ENCODE results near the gene PFDN1.
A peak's percentile ranks its signal among the peaks of the same experiment; 100 is the strongest.

The PFDN1 gene

GRCh38 chr5:140310434-140310833 lies 7.5 kb upstream of the PFDN1 start:
- Histone ChIP-seq H3K4me3 (no peak overlapping the region), H3K27ac (peak overlapping the region in 1 of 2 donors; percentile 35)
- no peak for DNase-seq (ENCODE audit: low spot score)
- no peak for TF ChIP-seq CTCF (IDR thresholded peaks at IDR 0.05)

GRCh38 chr5:140309706-140310249 lies 6.9 kb upstream of the PFDN1 start:
- no peak for DNase-seq (ENCODE audit: low spot score)
- TF ChIP-seq CTCF (IDR thresholded peaks at IDR 0.05): no peak
- Histone ChIP-seq H3K27ac (peak overlapping the region in 1 of 2 donors; percentile 35), H3K4me3 (no peak overlapping the region)

DNA sequence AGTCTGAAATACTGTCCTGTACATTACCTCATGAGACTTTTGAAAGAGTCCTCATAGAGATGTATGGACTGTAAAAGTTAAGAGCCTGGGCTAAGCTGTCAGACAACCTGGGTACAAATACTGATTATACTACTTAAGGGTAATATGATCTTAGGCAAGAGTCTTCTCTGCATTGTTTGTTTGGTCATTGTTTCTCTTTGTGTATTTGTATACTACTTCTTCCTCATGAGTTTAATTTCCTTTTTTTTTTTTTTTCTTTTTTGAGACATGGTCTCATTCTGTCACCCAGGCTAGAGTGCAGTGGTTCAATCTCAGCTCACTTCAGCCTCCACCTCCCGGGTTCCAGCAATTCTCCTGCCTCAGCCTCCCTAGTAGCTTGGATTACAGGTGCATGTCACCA lies 2.6 kb upstream of the PFDN1 start:
- DNase-seq (ENCODE audit: low spot score): no peak
- Histone ChIP-seq H3K4me3 (no peak overlapping the region), H3K27ac (no peak overlapping the region)
- no peak for TF ChIP-seq CTCF (IDR thresholded peaks at IDR 0.05)

DNA sequence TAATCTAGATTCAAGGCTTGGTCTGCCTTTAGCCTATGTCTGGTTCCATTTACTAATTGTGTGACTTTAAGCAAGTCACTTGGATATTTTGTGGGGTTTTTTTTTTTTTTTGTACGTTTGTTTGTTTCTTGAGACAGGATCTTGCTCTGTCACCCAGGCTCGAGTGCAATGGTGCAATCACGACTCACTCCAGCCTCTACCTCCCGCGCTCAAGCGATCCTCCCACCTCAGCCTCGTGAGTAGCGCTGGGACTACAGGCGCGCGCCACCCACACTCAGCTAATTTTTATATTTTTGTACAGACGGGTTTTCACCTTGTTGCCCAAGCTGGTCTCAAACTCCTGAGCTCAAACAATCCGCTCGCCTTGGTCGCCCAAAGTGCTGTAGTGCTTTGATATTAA lies 1.1 kb upstream of the PFDN1 start:
- no peak for TF ChIP-seq CTCF (IDR thresholded peaks at IDR 0.05)
- no peak for DNase-seq (ENCODE audit: low spot score)
- Histone ChIP-seq H3K4me3 (no peak overlapping the region), H3K27ac (no peak overlapping the region)

DNA sequence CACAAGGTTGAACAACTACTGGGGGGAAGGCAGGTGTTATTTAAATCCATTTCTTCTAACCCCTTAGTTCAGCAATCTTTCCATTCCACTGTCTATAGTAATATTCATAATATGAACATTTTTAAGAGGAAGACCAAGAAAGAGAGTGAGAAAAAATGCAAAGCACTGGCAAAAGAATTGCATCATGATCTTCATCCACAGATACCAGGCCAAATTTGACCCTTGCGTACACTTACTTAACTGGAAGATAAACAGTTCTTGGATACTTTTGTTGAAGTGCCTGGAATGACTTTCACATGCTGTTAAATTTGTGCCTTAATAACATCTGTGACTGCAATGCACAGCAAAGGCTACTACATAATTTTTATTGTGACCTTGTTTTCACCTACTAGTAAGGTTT lies 1.8 kb downstream of the PFDN1 start:
- DNase-seq (ENCODE audit: low spot score): no peak
- TF ChIP-seq CTCF (IDR thresholded peaks at IDR 0.05): no peak
- Histone ChIP-seq H3K27ac (no peak overlapping the region), H3K4me3 (no peak overlapping the region)

GRCh38 chr5:140299056-140299455 lies 3.8 kb downstream of the PFDN1 start:
- no peak for TF ChIP-seq CTCF (IDR thresholded peaks at IDR 0.05)
- H3K27ac ChIP-seq: peak overlapping the region; percentile 23 to 37
- no peak for DNase-seq (ENCODE audit: low spot score)
- H3K4me3 ChIP-seq: no peak overlapping the region

DNA sequence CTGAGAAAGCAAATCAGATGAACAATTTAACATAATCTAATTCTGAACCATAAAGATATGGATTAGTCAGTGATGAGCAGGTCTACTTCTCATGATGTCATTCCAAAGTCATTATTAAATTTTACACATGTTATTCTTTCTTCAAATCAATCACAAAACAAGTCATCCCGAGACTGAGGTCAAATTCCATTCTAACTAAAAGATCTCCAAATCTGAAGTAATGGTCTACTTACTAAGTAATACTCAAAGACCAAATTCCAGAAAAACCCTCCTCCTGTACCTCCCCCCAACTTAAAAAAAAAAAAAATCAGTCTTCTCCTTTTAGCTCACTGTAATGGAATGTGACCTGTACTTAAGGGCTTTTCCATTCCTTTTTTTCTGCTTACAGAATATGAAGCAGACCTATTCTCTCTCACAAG lies 4.7 kb downstream of the PFDN1 start:
- Histone ChIP-seq H3K4me3 (no peak overlapping the region), H3K27ac (peak overlapping the region; percentile 37 to 46)
- no peak for DNase-seq (ENCODE audit: low spot score)
- no peak for TF ChIP-seq CTCF (IDR thresholded peaks at IDR 0.05)
